GM18873 (cell line): ENCODE results near the gene SEPTIN7.

Source experiments
- ATAC-seq: cut with Tn5 transposase; IDR thresholded peaks from one replicate; pipeline ENCODE4 v1.9.1; 2021; ENCODE audit warnings: mild to moderate bottlenecking, moderate library complexity, moderate number of reproducible peaks; ENCODE audit not compliant: unreplicated experiment, low FRiP score

The SEPTIN7 gene

GRCh38 chr7:35785250-35785649 lies 15.6 kb upstream of the SEPTIN7 start:
- ATAC-seq, result no peak

GRCh38 chr7:35787925-35788324 lies 12.9 kb upstream of the SEPTIN7 start:
- ATAC-seq, result no peak

- no peak for ATAC-seq
Measured at GRCh38 chr7:35792472-35792871, 8.4 kb upstream of the SEPTIN7 start.

DNA sequence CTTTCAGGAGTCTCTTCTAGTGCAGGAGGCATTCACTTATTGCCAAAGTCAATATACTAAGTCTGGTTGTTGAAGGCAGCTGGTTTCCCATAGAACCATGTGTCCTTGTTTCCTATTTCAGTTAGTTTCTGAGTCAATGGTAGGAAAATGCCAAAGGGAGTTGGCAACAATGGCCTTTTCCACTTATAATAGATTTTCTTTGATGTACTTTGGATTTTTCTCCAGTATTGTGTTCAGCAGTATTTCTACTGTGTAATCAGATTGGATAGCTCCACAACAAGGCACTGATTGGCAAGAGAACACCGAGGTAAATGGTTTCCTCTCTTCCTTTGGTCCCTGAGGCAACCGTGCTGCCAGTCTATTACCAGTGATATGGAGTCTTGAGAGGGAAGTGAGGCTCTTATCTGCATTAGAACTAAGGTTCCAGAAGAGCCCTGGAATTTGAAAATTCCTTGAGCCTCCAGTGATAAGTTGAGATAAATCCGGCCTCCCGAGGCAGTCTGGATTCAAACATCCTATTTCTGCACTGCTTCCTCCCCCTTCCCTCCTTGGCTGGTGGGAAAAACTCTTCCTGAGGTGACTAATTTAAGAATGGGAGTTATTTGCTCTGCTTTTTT lies 7.9 kb upstream of the SEPTIN7 start:
- ATAC-seq, result no peak

- ATAC-seq, result no peak
Measured at GRCh38 chr7:35797311-35797710, 3.5 kb upstream of the SEPTIN7 start.

DNA sequence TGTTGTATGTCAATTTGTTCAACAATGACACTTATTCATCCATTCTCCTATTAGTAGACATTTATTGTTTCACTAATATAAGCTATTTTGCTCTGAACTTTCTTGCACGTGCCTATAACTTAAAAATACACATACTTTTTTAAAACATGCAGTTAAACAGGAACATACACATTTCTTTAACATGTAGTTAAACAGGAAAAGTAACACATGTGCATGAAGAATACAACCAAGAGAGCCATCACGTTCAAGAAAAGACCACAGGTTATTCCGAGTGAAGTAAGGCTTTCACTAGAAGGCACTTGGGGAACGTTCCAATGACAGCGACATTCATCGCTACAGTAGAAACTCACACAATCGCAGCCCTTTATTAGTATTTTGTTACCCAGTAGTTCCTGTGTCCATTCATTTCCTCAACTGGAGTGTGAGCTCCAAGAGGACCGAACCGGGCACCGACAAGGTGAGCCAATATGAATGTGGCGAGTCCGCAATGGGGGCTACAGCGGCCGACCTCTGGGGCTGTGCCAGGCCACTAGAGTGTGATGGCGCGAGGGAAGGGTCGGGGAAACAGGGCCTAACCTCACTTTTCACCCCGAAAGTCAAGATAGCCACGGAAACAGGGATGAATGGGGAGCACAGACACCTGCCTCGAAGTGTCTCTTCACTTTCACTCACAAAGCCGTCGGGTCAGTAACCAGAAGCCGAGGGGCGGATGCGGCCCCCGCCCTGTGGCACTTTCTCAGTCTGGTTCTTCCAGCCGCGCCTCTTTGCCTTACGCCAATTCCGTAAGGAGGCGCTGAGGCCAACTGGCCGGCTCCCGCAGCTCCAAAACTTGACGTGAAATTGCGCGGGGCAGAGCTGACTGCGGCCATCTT lies 775 bp upstream of the SEPTIN7 start:
- peak; percentile 47 for ATAC-seq

DNA sequence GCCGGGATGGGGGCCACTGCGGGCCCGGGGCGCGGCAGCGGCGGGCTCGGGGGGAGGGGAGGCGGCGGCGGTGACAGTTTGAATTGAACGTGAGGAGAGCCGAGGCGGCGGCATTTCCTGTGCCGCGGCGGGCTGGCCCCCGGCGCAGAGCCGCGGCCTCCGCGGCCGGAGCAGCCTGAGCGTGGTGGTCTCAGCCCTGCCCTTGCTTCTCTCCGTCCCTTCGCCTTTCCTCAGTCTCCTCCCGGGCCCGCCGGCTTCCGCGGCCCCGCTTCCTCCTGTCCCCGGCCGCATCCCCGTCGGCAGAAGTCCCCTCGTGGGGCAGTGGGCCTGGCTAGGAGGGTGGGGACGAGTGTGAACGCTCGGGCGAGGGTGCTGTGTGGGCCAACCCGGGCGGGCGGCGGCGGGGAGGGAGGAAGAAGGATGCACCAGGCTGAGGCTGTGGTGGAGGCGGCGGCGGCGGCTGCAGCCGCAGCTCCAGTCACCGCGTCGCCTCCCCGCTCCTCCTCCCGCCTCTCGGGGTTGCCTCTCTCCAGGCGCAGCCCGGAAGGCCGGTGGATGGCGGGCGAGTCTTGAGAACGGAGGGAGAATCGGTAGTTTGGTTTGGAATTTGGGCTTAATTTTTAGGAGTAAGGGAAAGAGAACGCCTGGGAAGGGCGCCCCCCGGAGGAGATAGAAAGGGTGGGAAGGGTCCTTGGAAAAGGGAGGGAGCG lies 690 bp downstream of the SEPTIN7 start:
- peak; percentile 22 for ATAC-seq

DNA sequence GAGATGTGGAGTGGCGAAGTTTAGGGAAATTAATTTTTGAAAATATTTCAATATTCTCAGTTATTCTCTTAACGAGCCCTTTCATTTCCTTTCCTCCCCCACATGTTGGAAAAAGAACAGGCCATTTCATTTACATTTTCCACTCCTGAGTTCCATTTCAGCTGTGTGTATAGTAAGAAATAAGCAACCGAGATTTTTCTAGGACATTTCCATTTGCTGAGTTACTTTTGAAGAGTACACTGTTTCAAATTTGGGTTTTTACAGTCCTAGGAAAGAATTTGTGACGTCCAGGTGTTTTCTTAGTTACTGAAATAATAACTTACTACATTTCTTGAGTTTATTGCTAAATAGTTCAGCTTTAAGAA lies 1.2 kb downstream of the SEPTIN7 start:
- ATAC-seq, result no peak

DNA sequence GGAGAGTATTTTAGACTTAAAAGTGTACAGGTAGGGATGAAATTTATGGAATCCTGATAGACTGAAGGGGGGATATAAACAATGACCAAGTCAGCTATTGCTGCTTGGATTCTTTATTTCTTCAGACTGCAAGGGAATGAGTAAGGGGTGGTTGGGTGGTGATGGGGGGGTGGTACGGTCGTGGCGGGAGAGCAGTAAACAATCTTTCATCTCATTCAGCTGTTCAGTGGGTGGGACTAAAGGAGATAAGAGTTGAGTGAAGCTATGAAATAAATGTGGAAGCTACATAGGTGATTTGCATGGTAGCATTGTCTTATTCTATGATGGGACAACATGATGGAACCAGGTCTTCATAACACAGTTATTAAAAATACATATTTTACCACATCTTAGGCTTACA lies 1.8 kb downstream of the SEPTIN7 start:
- ATAC-seq, result no peak

DNA sequence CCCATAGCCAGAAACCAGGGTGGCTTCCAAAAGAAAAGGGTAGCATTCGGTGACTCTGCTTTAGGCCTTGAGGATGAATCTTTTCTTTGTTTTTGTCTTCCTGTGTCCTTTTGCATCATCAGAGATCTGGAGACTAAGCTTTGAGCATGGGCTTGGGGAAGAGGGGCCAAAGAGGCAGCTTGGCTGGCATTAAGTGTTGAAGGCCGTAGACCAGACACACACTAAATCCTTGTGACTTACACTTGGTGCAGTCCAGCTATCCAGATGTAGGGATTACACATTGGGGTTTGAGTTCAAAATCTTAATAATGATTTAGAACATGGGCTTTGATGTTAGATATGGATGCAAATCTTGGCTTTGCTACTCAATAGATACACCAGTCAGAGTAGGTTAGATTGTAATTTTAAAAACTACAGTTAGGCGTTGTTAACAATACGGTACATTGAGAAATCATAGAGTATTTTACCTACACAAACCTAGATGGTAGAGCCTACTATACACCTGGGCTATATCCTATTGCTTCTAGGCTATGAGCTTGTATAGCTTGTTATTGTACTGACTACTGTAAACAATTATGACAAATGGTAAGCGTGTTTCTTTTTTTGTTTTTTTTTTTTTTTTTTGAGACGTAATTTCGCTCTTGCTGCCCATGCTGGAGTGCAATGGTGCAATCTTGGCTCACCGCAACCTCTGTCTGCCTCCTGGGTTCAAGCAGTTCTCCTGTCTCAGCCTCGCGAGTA lies 3.5 kb downstream of the SEPTIN7 start:
- ATAC-seq, result no peak

GRCh38 chr7:35805876-35806275 lies 5.0 kb downstream of the SEPTIN7 start:
- ATAC-seq, result no peak

DNA sequence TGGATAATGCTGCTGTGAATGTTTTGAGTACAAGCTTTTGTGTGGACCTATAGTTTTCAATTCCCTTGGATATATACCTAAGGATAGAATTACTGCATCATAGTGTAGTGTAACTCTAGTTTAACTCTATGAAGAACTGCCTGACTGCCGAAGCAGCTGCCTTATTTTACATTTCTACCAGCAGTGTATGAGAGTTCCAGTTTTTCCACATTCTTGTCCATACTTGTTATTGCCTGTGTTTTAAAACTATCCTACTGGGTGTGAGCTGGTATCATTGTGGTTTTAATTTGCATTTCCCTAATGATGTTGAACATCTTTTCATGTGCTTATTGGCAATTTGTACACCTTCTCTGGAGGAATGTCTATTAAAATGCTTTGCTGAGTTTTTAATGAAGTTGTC lies 15.7 kb downstream of the SEPTIN7 start:
- no peak for ATAC-seq

DNA sequence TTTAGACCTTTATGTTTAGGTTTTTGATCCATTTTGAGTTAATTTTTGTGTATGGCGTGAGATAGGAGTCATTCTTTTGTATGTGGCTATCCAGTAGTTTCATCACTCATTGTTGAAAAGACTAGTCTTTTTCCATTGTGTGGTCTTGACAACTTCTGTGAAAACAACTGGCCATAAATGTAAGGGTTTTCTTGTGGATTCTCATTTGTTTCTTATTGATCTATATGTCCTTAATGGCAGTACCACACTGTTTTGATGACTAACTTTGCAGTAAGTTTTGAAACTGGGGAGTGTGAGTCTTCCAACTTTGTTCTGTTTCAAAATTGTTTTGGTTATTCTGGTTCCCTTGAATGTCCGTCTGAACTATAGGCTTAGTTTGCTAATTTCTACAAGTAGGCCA lies 16.3 kb downstream of the SEPTIN7 start:
- ATAC-seq, result no peak

DNA sequence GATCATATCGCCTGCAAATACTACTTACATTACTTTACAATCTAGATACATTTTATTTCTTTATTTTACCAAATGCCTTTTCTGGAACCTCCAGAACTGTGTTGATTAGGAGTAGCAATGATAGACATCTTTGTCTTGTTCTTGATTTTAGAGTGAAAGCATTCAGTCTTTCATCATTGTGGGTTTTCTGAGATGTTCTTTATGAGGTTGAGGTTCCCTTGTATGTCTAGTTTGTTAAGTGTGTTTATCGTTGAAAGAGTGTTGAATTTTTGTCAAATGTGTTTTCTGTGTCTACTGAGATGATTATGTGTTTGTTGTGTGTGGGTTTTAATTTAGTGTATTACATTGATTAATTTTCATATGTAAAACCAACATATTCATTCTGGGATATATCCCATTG lies 17.1 kb downstream of the SEPTIN7 start:
- ATAC-seq, result no peak

DNA sequence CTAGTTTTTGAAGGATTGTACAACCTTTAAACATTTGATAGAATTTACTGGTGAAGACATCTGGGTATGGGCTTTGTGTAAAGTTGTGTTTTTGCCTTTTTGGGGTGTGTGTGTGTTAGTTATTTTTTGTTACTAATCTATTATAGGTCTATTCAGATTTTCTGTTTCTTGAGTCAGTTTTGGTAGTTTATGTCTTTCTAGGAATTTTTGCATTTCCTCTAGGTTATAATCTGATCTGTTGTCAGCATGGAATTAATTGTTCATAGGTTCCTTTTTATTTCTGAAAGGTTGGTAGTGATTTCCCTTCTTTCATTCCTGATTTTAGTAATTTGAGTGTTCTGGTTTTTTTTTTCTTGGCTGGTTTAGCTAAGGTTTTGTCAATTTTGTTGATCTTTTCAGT lies 17.7 kb downstream of the SEPTIN7 start:
- ATAC-seq, result no peak

DNA sequence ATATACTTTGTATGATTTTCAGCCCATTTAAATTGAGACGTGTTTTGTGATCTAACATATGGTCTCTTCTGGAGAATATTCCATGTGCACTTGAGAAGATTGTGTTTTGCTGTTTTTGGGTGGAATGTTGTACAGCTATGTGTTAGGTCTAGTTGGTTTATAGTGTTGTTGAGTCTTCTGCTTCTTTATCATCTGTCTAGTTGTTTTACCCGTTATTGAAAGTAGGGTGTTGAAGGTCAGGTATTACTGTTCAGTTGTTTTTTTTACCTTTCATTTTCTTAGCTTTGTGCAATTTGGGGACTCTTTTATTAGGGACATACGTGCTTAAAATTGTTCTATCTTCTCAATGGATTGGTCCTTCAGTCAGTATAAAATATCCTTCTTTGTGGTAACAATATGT lies 18.5 kb downstream of the SEPTIN7 start:
- ATAC-seq, result no peak

DNA sequence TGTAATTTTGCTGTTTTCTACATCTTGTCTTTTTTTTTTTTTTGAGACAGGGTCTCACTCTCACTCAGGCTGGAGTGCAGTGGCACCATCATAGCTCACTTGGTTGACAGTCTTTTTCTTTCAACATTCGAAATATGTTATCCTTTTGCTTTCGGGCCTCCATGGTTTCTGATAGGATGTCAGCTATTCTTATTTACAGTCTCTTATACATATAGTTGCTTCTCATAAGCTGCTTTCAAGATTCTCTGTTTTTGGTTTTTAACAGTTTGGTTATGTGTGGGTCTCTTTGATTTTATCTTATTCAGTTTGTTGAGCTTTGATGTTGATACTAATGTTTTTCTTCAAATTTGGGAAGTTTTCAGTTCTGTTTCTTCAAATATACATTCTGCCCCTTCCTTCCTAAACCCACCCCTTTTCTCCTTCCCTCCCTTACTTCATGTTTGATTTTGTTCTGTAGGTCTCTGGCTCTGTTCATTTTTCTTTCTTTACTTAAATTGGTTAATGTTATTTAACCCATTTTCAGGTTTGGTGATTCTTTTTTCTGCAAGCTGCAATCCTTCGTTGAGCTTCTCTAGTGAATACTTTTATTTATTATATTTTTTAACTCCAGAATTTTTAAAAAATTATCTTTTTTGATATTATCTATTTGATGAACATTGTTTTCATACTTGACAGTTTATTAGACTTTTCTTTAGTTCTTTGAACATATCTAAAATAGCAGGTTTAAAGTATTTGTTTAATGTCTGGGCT lies 19.3 kb downstream of the SEPTIN7 start:
- ATAC-seq, result no peak

- no peak for ATAC-seq
Measured at GRCh38 chr7:35820858-35821257, 20.0 kb downstream of the SEPTIN7 start.

DNA sequence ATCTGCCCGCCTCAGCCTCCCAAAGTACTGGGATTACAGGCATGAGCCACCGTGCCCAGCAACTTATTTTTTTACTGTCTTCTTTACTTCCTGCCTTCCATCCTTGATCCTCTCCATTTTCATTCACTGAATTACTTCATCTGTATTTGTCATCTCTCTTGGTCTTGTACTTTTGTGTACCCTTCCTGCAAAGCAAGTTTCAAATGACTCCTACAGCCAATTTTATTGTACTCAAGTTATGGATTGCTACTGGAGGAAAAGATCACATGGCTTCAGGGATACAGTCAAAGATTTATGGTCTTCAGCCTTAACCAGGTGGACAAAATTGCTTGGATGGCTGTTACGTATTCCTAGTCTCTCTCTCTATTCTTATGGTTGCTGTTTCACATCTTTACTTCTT lies 22.6 kb downstream of the SEPTIN7 start:
- ATAC-seq, result no peak

DNA sequence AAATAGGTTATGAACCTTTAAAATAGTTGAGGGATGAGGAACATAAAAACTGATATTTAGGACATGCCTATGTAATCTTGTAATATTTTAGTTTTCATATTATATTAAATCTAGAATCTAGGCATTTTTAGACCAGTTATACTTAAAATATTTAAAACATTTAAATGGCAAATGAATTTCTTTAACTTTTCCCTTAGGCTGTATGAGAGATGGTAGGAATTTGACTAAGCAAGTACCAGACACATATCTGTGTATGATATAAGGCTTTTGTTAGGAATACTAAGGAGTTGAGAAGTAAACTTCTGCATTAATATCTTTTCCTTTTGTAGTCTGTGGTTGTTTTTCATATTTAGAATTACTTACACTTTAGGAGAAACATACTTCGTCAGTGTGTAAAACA lies 25.1 kb downstream of the SEPTIN7 start:
- no peak for ATAC-seq
